Left ventricle myocardium superior (tissue), 1 donor: ENCODE measurements around the gene RPTOR. TPM values are rescaled to one million over a fixed set of nuclear protein-coding genes. Genes with fewer than 3 reads are reported as not detected.

Source experiments
- ATAC-seq: fragments of 200-7000 bp; cut with Tn5 transposase; one replicate; pipeline ENCODE4 v1.9.1; 2020; ENCODE audit warnings: mild to moderate bottlenecking, moderate library complexity
- DNase-seq: peaks from one replicate; pipeline ENCODE4 v3.0.0-alpha.2; 2020
- intact Hi-C: fragments of 100-400 bp; cut with micrococcal nuclease; formaldehyde crosslinking; loops from one replicate; pipeline ENCODE4 v1.11.0; 2022
- total RNA-seq: library from RNA; stranded (reverse); fragmentation: NEBNext Ultra II Directional; extraction: Animal tissue kit (Norgen Biotek cat#: 25700); gene quantifications from one replicate; pipeline ENCODE4 v1.2.1, GENCODE V29; 2021
- donor health status: DM: no; HTN: yes; CAD: no; lungs with severe emphysema.

RPTOR gene
- total RNA-seq, 1 donor from 2014 or later: 20.9 TPM

DNA sequence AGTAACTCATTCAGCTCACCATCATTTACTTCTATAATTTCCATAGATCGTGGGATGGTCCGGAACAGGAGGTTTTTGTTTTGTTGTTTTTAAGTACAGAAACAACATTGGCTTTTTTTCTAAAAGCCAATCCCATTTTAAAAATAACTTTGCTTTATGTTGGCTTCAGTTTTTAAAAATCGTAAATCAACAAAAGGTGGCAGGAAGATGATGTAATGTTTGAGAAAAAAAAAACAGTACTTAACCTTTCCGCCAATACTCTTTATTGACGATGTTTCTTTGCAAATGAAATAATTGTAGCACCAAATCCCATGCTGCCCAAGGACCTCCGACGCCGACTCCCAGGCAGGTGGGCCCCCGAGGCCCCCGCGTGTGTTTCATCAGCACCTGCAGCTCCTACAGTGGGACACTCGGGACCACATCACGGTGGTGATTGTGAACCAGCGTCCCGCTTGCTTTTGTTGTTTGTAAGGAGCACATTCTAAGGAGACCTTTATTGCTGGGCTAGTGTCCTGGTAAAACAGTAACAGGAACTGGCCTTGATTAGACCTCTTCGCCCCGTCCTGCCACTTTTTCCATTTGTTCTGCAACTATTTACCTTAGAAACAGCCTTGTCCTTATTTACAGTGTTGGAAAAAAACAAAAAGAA, 306.8 kb downstream of the RPTOR start:
- ATAC-seq (no peak), DNase-seq (no peak)
- intact Hi-C loops: no loop called here

DNA sequence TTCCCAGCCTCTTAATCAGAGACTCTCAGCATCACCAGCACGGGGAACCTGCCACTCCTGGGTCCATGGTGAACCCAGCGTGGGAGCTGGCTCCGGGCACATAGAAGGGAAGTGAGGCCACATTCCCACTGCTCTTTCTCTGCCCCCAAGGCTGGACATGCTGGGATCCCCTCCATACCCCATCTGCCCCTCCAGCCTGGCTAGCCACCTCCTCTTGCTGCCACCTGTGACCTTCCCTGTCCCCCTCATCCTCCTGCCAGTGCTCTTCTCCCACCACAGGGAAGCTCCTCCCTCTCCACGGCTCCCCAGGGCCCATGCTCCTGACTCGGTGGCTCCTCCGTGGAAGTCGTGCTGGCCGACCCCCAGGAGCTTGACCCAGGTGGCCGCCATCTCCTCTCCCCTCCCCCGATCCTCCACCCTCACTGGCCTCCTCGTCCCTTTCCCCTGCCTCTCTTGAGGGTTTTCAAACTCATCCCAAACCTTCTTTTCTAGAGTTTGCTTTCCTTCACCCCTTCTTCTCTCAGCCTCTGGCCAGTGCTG, 307.9 kb downstream of the RPTOR start:
- intact Hi-C loops: no loop called here
- ATAC-seq: no peak
- DNase-seq: no peak

DNA sequence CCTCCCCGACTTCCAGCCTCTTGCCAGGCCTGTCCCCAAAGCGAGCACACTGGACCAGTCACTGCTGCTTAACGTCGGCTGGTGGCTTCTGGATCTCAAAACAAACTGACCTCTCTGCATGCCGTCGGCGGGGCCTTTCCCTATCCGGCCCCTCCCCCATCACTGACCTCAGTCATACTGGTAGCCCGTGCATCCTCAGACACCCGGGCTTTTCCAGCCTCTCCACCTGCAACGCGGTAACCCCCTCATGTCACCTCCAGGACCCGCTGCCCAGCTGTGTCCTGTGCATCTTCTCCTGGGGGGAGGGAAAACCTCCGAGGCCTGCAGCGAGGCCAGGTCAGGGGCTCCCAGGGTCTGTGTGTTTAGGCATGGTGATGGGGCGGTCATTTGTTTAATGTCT, 308.4 kb downstream of the RPTOR start:
- intact Hi-C loops: no loop called here
- DNase-seq (no peak), ATAC-seq (no peak)

DNA sequence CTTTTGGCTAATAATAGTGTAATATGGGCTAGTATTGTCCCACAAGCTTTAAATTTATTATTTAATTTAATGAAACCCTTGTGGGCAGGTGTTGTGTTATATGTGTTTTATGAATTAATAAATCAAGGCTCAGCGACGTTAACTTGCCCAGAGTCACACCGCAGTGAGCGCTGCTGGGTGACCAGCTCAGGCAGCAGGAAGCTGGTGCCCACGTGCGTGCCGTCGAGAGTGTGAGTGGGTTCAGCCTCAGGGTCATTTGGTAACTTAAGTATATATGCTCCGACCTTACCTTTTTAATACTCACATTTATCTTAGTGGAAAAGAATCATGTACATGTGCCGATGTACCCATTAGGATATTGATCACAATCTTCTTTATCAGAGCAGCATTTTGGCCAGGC, 309.6 kb downstream of the RPTOR start:
- intact Hi-C loops: no loop called here
- ATAC-seq: no peak
- DNase-seq: no peak

DNA sequence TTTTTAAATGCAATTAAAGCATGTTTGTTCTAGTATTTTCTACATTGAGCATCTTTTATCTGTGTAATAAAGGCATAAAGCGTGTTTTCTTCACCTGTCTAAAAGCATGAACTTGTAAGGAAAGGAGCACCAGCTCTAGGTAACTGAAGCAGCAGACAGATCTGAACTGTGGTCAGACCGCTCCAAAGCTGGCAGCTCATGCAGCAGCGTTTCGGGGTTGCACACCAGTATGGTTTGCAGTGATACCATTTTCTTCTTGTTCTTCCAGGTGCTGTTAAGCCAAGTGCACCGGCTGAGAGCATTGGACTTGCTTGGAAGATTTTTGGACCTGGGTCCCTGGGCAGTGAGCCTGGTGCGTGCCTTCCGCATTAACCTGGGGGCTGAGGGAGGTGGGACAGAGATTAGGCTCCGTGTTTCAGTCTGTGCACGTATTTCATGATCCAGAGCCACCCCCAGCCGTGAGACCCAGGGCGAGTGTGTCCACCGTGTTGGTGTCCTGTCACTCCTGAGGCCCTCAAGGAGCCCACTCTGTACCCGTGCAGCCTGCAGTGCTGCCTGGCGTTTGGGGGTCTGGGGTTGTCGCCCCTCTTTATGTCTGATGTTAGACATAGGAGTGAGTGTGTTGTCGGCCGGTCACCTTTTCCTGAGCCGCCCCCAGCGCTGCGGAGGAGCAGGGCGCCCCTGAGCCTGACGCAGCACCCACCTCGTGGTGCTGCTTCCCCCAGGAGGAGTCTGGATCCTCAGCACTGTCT, 310.7 kb downstream of the RPTOR start:
- ATAC-seq (no peak), DNase-seq (no peak)
- intact Hi-C loops: no loop called here

DNA sequence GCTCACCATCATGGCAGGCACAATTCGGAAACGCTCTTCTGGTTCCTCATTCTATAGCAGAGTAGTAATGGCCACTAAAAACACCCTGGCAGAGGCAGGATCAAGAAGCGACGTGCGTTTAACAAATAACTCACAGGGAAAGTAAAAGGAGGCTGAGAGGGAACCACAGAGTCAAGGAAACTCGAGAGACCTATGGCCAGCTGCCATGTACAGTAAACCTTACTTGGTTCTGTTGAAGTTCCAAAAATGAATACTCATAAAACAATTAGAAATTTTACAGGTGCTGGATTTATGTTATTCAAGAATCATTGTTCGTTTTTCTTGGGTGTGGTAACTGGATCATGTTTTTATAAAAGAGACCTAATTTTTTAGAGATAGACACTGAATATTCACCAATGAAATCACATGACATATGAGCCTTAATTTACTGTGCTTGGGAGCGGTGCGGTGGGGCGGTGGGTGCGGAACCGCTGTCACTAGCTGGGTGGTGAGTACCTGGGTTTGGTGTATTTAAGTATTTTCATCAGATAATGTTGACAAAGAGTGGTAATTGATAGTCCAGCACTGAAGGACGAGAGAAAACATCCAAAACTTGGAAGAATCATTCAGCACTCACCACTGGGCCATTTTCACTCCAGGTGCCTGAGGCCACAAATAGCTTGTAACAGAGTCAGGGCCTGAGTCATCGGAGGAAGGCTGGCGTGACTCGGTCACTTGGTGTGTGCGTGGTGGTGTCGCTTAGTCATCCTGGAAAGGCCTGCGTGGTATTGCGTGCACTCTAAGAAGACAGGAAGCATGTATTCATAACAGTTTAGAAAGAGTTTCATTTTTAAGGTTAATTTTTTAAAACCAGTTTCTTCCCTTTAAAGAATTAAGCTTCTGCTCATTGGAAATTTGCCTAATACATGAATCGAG, 311.6 kb downstream of the RPTOR start:
- ATAC-seq (peak; percentile 63), DNase-seq (peak; percentile 31)
- intact Hi-C loops: no loop called here

DNA sequence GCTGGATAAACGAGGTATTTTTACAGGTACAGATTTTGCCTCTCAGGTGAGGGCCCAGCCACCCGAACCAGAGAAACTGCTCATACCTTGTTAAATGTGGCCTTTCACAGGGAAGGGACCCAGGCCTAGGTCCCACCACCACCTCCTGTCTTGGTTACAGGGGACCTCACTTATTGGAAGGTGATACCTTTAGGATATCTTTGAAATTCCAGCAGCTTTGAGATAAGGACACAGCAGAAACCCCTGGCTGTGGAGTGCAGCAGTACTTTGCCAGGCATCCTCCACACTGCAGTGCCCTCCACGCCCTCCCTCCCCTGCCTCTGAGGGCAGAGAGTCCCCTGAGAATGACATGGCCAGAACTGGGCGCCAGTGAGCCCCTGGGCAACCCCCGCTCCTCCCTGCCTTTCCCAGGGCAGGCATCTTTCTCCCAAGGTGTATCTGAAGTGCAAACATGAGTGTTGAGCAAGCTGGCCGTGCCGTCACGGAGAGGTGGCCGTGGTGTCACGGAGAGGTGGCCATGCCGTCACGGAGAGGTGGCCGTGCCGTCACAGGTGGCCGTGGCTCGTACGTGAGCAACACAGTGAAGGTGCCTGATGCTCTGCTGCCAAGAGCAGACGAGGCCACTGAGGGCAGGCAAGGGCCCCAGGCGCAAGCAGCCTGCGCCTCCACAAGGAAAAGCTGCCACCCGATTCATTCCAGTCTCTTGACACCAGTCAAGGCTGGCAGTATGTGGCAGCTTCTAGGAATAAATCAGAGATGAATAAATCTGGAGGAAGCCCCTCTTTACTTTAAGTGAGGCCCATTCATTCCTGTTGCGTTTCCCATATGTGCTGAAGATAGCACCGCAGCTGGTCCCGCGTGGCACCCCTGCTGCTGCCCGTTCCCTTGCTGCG, 312.5 kb downstream of the RPTOR start:
- ATAC-seq (no peak), DNase-seq (peak; percentile 20)
- intact Hi-C loops: no loop called here

DNA sequence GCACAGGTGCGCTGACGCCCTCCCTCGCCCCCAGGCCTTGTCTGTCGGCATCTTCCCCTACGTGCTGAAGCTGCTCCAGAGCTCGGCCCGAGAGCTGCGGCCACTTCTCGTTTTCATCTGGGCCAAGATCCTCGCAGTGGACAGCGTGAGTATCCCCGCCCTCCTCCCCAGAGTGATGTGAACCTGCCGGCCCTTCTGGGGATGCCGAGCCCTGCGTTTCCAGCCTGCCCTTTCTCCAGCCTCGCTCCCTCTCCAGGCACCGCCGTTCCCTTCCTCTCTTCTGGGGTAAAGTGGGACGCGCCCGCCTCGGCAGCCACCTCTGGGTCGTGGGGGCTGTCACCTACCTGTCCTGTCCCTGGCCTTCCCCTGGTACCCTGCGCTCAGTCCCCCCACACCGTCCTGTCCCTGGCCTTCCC, 313.1 kb downstream of the RPTOR start:
- intact Hi-C loops: no loop called here
- DNase-seq: peak; percentile 21
- no peak for ATAC-seq

DNA sequence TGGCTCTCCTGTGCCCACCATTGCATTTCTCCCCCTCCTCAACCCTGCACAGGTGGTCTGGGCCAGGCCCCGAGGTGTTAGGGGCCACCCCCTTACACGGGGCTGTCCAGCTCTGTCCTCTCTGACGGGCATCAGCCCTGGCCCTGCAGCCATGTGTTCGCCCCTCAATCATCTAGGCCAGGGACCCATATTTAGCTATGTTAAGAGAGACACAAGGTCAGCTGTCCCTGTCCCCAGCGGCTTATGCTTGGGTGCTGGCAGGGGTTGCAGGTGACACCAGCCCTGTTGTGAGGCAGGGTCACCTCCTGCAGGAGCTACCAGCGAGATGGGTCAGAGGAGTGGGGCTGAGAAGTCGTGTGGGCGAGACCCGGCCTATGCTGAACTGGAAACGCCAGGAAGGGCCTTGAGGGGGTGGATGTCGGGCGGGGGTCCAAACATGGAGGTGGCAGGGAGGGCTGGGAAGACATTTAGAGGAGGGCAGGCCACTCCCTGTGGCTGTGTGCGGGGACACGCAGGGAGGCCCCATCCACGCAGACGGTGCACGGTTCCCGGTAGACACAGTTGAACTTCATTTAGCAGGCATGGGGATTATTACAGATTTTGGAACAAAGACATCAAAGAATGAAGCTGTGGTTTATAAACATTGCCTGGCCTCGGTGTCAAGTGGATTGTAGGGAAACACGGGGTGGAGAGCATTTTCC, 313.8 kb downstream of the RPTOR start:
- intact Hi-C loops: no loop called here
- DNase-seq (peak; percentile 26), ATAC-seq (no peak)

DNA sequence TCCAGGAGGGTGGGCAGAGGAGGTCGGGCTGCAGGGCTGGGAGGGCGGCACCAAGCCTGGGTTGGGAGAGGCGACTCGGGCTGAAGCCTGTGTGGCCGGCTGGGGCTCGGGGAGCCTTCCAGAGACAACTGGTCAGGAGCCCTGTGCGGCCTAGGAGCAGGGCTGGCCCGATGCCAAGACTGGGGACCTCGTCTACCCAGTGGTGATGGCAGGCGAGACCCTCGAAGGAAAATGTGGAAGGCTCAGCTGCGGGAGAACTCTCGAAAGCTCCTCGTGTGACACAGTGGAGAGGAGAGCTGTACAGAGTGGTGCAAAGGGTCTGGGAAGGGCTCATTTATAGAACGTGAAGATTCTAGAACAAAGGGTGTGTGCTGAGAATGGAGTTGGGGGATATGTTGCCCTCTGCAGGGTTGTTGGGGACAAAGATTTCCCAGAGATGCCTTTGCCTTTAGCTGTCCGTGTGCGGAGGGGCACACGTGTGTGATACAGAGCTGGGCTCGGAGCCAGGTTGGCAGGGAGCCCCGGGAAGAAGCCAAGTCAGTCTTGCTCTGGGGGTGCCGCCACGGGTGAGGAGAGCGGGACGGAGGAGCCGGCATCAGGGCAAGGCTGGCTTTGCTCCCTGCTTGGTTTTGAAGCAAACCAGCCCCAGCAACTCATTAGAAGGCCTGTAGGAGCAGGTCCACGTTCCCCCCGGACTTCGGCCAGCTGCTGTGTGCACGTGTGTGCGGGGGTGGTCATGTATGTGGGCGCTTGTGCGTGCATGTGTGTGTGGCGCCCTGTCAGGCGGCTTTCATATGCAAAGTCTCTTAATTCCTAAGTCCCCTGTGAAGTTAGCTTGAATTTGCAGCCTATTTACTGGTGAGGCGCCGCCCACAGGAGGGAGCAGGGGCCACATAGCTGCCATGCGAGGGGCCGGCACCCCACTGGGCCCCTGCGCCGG, 314.6 kb downstream of the RPTOR start:
- intact Hi-C loops: no loop called here
- ATAC-seq: peak; percentile 88
- peak; percentile 87 for DNase-seq

DNA sequence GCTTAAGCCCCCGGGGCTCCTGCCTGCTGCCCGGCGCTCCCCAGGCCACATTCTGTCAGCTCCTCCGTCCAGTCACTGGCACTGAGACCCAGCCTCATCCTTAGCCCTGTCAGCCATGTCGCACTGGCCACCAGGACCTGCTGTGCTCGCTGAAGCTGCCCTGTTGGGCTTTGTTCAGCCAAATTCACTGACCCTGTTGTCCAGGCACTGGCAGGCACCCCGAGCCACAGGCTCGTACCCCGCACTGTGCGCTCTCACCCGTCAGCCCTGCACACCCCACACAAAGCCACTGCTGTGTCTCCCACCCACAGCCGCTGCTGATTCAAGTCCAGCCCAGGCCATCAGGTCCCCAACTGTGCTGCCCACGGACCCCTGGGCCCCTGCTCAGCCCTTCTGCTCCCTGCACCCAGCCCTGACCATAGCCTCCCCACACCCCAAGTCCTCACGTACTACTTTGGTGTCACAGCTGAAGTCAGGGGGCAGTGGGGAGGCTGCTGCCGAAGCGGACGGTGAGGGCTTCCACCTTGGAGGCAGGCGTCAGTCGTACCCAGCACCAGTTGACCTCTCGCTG, 315.5 kb downstream of the RPTOR start:
- DNase-seq (peak; percentile 14), ATAC-seq (no peak)
- intact Hi-C loops: no loop called here

DNA sequence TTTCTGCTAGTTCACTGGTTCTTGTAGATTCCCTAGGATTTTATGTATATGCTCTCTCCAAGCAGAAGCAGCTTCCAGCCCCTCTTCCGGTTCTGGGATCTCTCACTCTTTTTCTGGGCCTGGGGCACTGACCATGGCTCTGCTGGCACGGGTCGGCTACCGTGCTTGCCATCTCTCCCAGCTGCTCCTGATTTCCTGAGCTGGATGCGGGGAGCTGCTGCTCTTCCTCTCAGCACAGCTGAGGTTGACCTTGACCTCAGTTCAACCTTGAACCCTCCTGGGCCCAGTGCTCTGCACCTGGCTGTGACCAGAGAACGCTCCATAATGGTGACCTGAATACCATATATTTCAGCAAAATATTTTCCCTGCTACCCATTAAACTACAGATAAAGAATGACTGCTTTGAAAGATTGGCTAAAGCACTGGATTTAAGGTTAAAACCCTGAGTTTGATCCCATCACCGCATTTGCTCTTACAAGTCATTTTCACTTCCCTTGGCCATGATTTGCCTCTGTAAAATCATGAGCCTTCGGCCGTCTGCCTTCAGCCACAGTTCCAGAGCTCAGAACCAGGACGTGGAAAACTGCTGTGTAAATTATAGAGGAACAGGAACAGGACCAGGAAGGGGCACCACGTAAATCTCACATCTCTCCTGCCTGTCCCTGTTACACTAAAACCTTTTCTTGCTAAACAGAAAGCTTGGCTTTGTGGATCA, 316.2 kb downstream of the RPTOR start:
- intact Hi-C loops: no loop called here
- DNase-seq: peak; percentile 14

DNA sequence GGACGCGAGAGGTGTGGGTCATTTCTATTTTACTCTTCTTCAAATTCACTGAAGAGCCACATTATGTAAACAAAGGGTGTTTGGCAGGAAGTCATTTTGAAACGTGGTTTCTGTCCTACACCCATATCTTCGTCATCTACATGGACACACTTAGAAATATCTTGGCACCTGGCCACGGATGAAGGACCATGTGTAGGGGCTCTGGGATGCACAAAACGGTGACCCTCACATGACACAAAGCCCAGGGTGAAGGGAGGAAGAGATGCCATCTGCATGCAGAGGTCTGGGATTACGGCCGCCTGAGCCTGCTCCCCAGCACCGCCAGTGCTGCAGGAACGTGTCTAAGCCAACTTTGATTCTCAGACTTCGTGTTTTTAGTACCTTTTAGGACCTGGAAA, 316.8 kb downstream of the RPTOR start:
- DNase-seq: no peak
- intact Hi-C loops: no loop called here
- ATAC-seq: no peak

More for the DNA sequence above, 316.2 kb downstream of the RPTOR start:
- no peak for ATAC-seq

DNA sequence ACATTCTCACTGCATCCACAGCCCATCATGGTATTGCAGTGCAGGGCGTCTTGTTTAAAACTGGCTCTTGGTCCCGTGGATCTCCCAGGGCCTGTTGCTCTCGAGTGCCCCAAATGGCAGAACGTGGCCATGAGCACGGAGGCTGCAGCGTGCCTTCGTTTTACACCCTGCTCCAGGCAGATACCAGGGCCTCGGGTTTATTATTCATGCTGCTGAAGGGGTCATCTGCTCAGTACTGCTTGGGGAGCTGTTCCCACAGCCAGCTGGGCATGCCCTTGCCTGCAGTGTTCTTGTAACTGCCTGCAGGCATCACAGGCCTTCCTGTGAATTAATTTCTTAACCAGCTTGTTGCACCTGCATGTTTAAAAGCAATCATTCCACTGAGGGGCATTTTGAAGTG, 317.3 kb downstream of the RPTOR start:
- peak; percentile 45 for DNase-seq
- intact Hi-C loops: no loop called here
- peak; percentile 38 for ATAC-seq

DNA sequence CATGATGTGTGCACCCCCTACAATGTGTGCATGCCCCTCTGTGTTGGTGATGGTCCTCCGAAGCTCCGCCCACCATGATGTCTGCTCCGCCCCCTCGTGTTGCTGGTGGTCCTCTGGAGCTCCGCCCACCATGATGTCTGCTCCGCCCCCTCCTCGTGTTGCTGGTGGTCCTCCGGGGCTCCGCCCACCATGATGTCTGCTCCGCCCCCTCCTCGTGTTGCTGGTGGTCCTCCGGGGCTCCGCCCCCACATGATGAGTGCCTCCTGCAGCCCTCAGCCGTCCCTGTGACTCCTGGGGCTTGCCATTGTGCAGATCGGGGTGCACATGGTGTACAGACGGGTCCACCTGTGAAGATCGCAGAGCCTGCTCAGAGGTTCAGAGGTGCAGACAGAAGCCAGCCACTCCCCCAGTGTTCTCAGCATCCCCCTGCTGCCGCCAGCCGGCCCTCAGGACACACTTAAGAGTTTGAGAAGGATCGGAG, 317.9 kb downstream of the RPTOR start:
- ATAC-seq: no peak
- intact Hi-C loops: no loop called here
- peak; percentile 26 for DNase-seq

DNA sequence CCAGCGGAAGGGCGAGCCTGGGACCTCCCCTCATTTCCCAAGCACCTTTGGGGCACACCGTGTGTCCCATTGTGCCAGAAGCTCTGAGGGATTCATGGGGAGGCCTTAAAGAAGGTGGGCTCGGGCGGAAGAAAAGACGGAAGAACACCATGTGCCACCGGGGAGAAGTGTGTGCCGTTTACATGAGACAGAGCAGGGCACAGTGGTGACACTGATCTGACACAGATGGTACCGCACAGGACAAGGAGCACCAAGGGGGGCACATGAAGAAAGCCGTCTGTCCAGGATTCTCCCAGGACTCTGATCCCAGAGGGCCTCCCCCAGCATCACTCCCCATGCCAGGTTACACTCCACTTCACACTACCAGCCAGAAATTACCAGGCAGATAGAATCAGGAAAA, 318.3 kb downstream of the RPTOR start:
- intact Hi-C loops: no loop called here
- ATAC-seq: no peak
- peak; percentile 5 for DNase-seq
